GM19035 (cell line): ENCODE data around the gene ALDH7A1.
"Not testable (repeated sequence)": the region's sequence is repeated elsewhere in the genome, so short reads cannot be mapped to it uniquely, and the experiment has no call there.

Experiments
- ATAC-seq: cut with Tn5 transposase; IDR thresholded peaks from one replicate; pipeline ENCODE4 v1.9.1; 2021; ENCODE audit not compliant: unreplicated experiment

The ALDH7A1 gene

GRCh38 chr5:126595486-126596083 lies 566 bp upstream of the ALDH7A1 start:
- no peak for ATAC-seq

GRCh38 chr5:126591549-126591948 lies 3.5 kb downstream of the ALDH7A1 start:
- ATAC-seq, result no peak

GRCh38 chr5:126589536-126590297 lies 5.3 kb downstream of the ALDH7A1 start:
- ATAC-seq, result no peak

GRCh38 chr5:126587551-126588390 lies 7.2 kb downstream of the ALDH7A1 start:
- ATAC-seq, result no peak

GRCh38 chr5:126583761-126584160 lies 11.3 kb downstream of the ALDH7A1 start:
- no peak for ATAC-seq

GRCh38 chr5:126579716-126580115 lies 15.3 kb downstream of the ALDH7A1 start:
- no peak for ATAC-seq

GRCh38 chr5:126577415-126577814 lies 17.6 kb downstream of the ALDH7A1 start:
- ATAC-seq, result no peak

GRCh38 chr5:126576974-126577373 lies 18.0 kb downstream of the ALDH7A1 start:
- ATAC-seq, result no peak

- ATAC-seq, result no peak
These were observed 19.4 kb downstream of the ALDH7A1 start for GRCh38 chr5:126575644-126576043.

GRCh38 chr5:126568206-126568755 lies 26.7 kb downstream of the ALDH7A1 start:
- no peak for ATAC-seq

GRCh38 chr5:126562823-126563222 lies 32.2 kb downstream of the ALDH7A1 start:
- ATAC-seq, result peak; percentile 77

GRCh38 chr5:126561908-126562307 lies 33.1 kb downstream of the ALDH7A1 start:
- no peak for ATAC-seq

- not testable (repeated sequence) for ATAC-seq
These were observed 39.9 kb downstream of the ALDH7A1 start for GRCh38 chr5:126555101-126555500.

GRCh38 chr5:126552614-126553013 lies 42.4 kb downstream of the ALDH7A1 start:
- no peak for ATAC-seq

GRCh38 chr5:126544087-126544740 lies 50.8 kb downstream of the ALDH7A1 start:
- ATAC-seq, result peak; percentile 76

GRCh38 chr5:126543660-126544059 lies 51.4 kb downstream of the ALDH7A1 start:
- ATAC-seq, result no peak

- ATAC-seq, result no peak
These were observed 52.0 kb downstream of the ALDH7A1 start for GRCh38 chr5:126543009-126543408.

GRCh38 chr5:126542441-126542840 lies 52.6 kb downstream of the ALDH7A1 start:
- no peak for ATAC-seq

- ATAC-seq, result no peak
These were observed 54.4 kb downstream of the ALDH7A1 start for GRCh38 chr5:126540631-126541030.

- ATAC-seq, result no peak
These were observed 56.4 kb downstream of the ALDH7A1 start for GRCh38 chr5:126538579-126538978.

- no peak for ATAC-seq
These were observed 58.1 kb downstream of the ALDH7A1 start for GRCh38 chr5:126536874-126537273.
